HEK293 (cell line): ENCODE data around the gene FXYD4.

ENCODE experiments used
- BCL11A ChIP-seq: fragments of 450-650 bp; formaldehyde crosslinking; IDR thresholded peaks from 2 replicates; pipeline ENCODE4 v1.5.1; 2016; ENCODE audit warnings: low read depth, missing biosample characterization, missing genetic modification characterization
- KLF7 ChIP-seq: fragments of 450-650 bp; formaldehyde crosslinking; IDR thresholded peaks from 2 replicates; pipeline ENCODE4 v1.5.1; 2016; ENCODE audit warnings: missing biosample characterization, missing genetic modification characterization, borderline replicate concordance
- PATZ1 ChIP-seq: fragments of 450-650 bp; formaldehyde crosslinking; IDR thresholded peaks from 2 replicates; pipeline ENCODE4 v1.5.1; 2016; ENCODE audit warnings: missing biosample characterization, missing genetic modification characterization
- PRDM10 ChIP-seq: fragments of 450-650 bp; formaldehyde crosslinking; IDR thresholded peaks from 2 replicates; pipeline ENCODE4 v1.5.1; 2016; ENCODE audit warnings: missing biosample characterization, missing genetic modification characterization
- RBAK ChIP-seq: fragments of 450-650 bp; formaldehyde crosslinking; IDR thresholded peaks from 2 replicates; pipeline ENCODE4 v1.5.1; 2016; ENCODE audit warnings: missing biosample characterization, missing genetic modification characterization
- SP2 ChIP-seq: fragments of 450-650 bp; formaldehyde crosslinking; IDR thresholded peaks from 2 replicates; pipeline ENCODE4 v1.5.1; 2016; ENCODE audit warnings: missing biosample characterization, missing genetic modification characterization
- ZBTB17 ChIP-seq: fragments of 450-650 bp; formaldehyde crosslinking; IDR thresholded peaks from 2 replicates; pipeline ENCODE4 v1.5.1; 2016; ENCODE audit warnings: missing biosample characterization, missing genetic modification characterization
- ZBTB48 ChIP-seq: fragments of 450-650 bp; formaldehyde crosslinking; IDR thresholded peaks from 2 replicates; pipeline ENCODE4 v1.5.1; 2016; ENCODE audit warnings: missing biosample characterization, missing genetic modification characterization
- ZIC2 ChIP-seq: fragments of 450-650 bp; formaldehyde crosslinking; IDR thresholded peaks from 2 replicates; pipeline ENCODE4 v1.5.1; 2016; ENCODE audit warnings: missing biosample characterization, missing genetic modification characterization
- ZNF140 ChIP-seq: fragments of 450-650 bp; formaldehyde crosslinking; IDR thresholded peaks from 2 replicates; pipeline ENCODE4 v1.5.1; 2016; ENCODE audit warnings: missing biosample characterization, missing genetic modification characterization
- ZNF335 ChIP-seq: fragments of 450-650 bp; formaldehyde crosslinking; conservative IDR thresholded peaks from 2 replicates; pipeline ENCODE4 v1.5.1; 2016; ENCODE audit warnings: missing biosample characterization, missing genetic modification characterization
- ZNF391 ChIP-seq: fragments of 450-650 bp; formaldehyde crosslinking; IDR thresholded peaks from 2 replicates; pipeline ENCODE4 v1.5.1; 2016; ENCODE audit warnings: low read depth, missing biosample characterization, missing genetic modification characterization, borderline replicate concordance
- ZNF394 ChIP-seq: fragments of 450-650 bp; formaldehyde crosslinking; IDR thresholded peaks from 2 replicates; pipeline ENCODE4 v1.5.1; 2016; ENCODE audit warnings: missing biosample characterization, missing genetic modification characterization, mild to moderate bottlenecking, moderate library complexity, borderline replicate concordance
- ZNF433 ChIP-seq: fragments of 450-650 bp; formaldehyde crosslinking; IDR thresholded peaks from 2 replicates; pipeline ENCODE4 v1.5.1; 2016; ENCODE audit warnings: missing biosample characterization, missing genetic modification characterization, low read depth
- ZNF510 ChIP-seq: fragments of 450-650 bp; formaldehyde crosslinking; IDR thresholded peaks from 2 replicates; pipeline ENCODE4 v1.5.1; 2018; ENCODE audit warnings: mild to moderate bottlenecking, missing genetic modification characterization, missing biosample characterization; ENCODE audit not compliant: insufficient replicate concordance
- ZNF518A ChIP-seq: fragments of 450-650 bp; formaldehyde crosslinking; conservative IDR thresholded peaks from 2 replicates; pipeline ENCODE4 v1.5.1; 2016; ENCODE audit warnings: low read depth, missing biosample characterization, missing genetic modification characterization
- ZNF558 ChIP-seq: fragments of 450-650 bp; formaldehyde crosslinking; IDR thresholded peaks from 2 replicates; pipeline ENCODE4 v1.5.1; 2016; ENCODE audit warnings: missing biosample characterization, missing genetic modification characterization
- ZNF639 ChIP-seq: fragments of 450-650 bp; formaldehyde crosslinking; IDR thresholded peaks from 2 replicates; pipeline ENCODE4 v1.5.1; 2016; ENCODE audit warnings: missing biosample characterization, missing genetic modification characterization
- ZNF670 ChIP-seq: fragments of 450-650 bp; formaldehyde crosslinking; IDR thresholded peaks from 2 replicates; pipeline ENCODE4 v1.5.1; 2016; ENCODE audit warnings: missing biosample characterization, missing genetic modification characterization, low read depth
- ZNF677 ChIP-seq: fragments of 450-650 bp; IDR thresholded peaks from 2 replicates; pipeline ENCODE4 v1.5.0; 2018; ENCODE audit warnings: missing biosample characterization, mild to moderate bottlenecking, missing genetic modification characterization, moderate library complexity
- ZNF692 ChIP-seq: fragments of 450-650 bp; formaldehyde crosslinking; IDR thresholded peaks from 2 replicates; pipeline ENCODE4 v1.5.1; 2016; ENCODE audit warnings: missing biosample characterization, missing genetic modification characterization
- ZNF837 ChIP-seq: fragments of 450-650 bp; formaldehyde crosslinking; IDR thresholded peaks from 2 replicates; pipeline ENCODE4 v1.5.1; 2016; ENCODE audit warnings: missing biosample characterization, missing genetic modification characterization
- ZNF843 ChIP-seq: fragments of 450-650 bp; formaldehyde crosslinking; IDR thresholded peaks from 2 replicates; pipeline ENCODE4 v1.5.1; 2016; ENCODE audit warnings: missing biosample characterization, missing genetic modification characterization

Gene FXYD4

GRCh38 chr10:43420369-43421200 is 49.1 kb downstream of the FXYD4 start (continued):
- peak; percentile 95 for TF ChIP-seq PRDM10 (tag by site-specific recombination)
- TF ChIP-seq ZNF692 (tag by site-specific recombination), result peak; percentile 87
- TF ChIP-seq ZNF518A (tag by site-specific recombination), result 0 out of 2 replicates have a peak, but pooled peaks have one; percentile 44
- TF ChIP-seq ZNF433 (tag by site-specific recombination), result no peak
- peak; percentile 52 for TF ChIP-seq SP2 (tag by site-specific recombination)
- peak; percentile 72 for TF ChIP-seq ZIC2
- TF ChIP-seq ZNF394 (tag by site-specific recombination), result peak; percentile 59; the same call in 1 of the 2 replicates
- peak; percentile 37; the same call in 1 of the 2 replicates for TF ChIP-seq ZNF843 (tag by site-specific recombination)
- TF ChIP-seq ZNF335 (tag by site-specific recombination), result peak; percentile 93
- TF ChIP-seq ZNF391, result peak; percentile 55; the same call in 1 of the 2 replicates
- TF ChIP-seq BCL11A, result no peak
- peak; percentile 45; the same call in 1 of the 2 replicates for TF ChIP-seq ZNF639 (tag by site-specific recombination)
- no peak for TF ChIP-seq RBAK (tag by site-specific recombination)
- peak; percentile 96 for TF ChIP-seq ZBTB17 (tag by site-specific recombination)
- TF ChIP-seq KLF7 (tag by site-specific recombination), result peak; percentile 10; the same call in 1 of the 2 replicates
- TF ChIP-seq ZNF510 (tag by site-specific recombination), result no peak
- peak; percentile 82 for TF ChIP-seq ZBTB48
- TF ChIP-seq ZNF677 (tag by site-specific recombination), result no peak
- TF ChIP-seq ZNF140 (tag by site-specific recombination), result no peak
- peak; percentile 75 for TF ChIP-seq PATZ1 (tag by site-specific recombination)
- no peak for TF ChIP-seq ZNF837 (tag by site-specific recombination)
- TF ChIP-seq ZNF558, result no peak
- no peak for TF ChIP-seq ZNF670 (tag by site-specific recombination)
